ENCODE data around the gene ULBP2.
"Not testable (repeated sequence)": the region's sequence is repeated elsewhere in the genome, so short reads cannot be mapped to it uniquely, and the experiment has no call there.

The ULBP2 gene

DNA sequence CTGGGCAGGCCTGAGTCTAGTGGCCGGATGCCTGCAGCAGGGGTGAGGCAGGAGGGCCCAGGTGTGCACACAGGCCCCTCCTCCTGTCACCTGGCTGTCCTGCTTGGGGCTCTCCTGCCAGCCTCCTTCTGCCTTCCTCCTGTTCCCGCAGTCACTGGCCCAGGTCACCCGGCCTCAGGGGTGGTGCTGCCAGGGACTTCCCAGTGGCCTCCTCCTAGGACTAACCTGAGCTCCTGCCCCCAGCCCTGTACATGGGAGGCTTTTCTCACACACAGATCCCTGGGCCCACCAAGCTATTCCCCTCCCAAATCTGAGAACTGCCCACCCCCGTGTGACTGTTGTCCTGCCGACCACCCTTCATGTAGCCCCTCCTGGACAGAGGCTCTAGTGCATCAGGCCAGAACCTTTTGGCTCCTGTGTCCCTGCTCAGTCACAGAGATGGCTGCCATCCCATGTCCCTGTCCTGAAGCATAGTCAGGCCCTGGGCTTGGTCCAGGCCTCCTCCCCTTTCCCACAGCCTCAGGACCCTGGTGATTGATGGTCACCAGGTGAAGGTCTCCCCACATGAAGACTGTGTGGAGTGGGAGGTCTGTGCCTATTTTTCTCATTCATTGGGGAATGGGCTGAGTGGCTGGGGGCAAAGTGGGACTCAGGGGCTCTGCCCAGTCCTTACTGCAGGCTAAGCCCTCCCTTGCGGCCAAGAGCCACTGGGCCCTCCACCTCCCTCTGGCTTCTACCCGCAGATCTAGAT is 20.8 kb downstream of the ULBP2 start:
- H3K27ac ChIP-seq: no peak overlapping the region
- TF ChIP-seq, protein P1, sequence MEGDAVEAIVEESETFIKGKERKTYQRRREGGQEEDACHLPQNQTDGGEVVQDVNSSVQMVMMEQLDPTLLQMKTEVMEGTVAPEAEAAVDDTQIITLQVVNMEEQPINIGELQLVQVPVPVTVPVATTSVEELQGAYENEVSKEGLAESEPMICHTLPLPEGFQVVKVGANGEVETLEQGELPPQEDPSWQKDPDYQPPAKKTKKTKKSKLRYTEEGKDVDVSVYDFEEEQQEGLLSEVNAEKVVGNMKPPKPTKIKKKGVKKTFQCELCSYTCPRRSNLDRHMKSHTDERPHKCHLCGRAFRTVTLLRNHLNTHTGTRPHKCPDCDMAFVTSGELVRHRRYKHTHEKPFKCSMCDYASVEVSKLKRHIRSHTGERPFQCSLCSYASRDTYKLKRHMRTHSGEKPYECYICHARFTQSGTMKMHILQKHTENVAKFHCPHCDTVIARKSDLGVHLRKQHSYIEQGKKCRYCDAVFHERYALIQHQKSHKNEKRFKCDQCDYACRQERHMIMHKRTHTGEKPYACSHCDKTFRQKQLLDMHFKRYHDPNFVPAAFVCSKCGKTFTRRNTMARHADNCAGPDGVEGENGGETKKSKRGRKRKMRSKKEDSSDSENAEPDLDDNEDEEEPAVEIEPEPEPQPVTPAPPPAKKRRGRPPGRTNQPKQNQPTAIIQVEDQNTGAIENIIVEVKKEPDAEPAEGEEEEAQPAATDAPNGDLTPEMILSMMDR (IDR thresholded peaks at IDR 0.05): no peak
- TF ChIP-seq ZFX (IDR thresholded peaks at IDR 0.05; ENCODE audit: borderline replicate concordance): no peak

GRCh38 chr6:149963212-149963461 is 21.3 kb downstream of the ULBP2 start:
- TF ChIP-seq, protein P1 (IDR thresholded peaks at IDR 0.05): no peak
- no peak for TF ChIP-seq ZFX (IDR thresholded peaks at IDR 0.05; ENCODE audit: borderline replicate concordance)
- H3K27ac ChIP-seq: peak overlapping the region; percentile 68

DNA sequence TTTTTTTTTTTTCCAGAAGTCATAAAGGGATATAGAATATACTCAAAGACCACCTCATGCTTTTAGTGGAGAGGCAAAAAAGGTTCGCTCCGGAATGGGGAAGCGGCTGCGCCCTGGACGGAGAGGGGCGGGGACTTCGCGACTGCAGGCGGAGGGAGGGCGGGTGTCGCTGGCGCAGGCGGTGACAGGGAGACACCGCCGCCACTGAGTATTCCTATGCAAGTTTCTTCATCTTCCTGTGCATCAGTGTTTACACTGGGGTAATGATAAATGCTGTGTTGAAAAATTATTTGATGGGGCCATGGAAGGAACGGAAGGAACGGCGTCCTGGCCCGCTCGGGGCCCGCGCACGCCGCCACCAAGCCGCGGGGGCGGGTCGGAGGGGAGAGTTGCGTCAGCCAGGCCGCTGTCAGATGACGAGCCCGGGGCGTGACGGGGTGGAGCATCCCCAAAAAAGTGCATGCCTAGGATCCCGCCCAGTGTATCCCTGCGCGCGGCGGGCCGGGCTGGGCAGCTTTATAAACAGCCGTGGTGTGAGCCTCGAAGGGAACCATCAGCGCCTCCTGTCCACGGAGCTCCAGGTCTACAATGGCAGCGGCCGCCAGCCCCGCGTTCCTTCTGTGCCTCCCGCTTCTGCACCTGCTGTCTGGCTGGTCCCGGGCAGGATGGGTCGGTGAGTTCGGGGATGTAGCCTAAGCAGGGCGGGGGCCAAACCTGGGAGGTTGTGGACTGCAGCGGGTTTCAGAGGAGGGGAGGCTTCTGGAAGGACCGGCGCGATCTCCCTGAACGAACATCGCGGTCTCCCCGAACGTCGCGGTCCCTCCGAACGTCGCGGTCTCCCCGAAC is 21.9 kb downstream of the ULBP2 start, which contains the start of gene ULBP1:
ULBP1 (plus strand) TSS at position 482 of the 846 bp plus-strand sequence; CDS start at position 589, 107 bp downstream.
- H3K27ac ChIP-seq: peak within 1 kb of the TSS; percentile 68

DNA sequence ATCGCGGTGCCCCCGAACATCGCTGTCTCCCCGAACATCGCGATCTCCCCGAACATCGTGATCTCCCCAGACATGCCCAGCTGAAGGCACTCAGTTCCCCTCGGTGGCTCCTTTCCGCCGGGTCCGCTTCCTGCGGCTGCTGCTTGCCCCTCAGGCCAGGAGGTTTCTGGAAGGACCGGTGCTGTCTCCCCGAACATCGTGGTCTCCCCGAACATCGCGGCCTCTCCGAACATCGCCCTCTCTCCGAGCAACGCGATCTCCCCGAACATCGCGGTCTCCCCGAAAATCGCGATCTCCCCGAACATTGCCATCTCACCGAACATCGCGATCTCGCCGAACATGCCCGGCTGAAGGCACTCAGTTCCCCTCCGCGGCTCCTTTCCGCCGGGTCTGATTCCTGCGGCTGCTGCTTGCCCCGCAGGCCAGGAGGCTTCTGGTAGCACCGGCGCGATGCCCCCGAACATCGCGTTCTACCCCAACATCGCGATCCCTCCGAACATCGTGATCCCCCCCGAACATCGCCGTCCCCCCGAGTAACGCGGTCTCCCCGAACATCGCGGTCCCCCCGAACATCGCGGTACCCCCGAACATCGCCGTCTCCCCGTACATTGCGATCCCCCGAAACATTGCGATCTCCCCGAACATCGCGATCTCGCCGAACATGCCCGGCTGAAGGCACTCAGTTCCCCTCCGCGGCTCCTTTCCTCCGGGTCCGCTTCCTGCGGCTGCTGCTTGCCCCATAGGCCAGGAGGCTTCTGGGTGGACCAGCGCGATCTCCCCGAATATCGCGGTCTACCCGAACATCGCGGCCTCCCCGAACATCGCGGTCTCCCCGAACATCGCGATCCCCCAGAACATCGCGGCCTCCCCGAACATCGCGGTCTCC is 22.7 kb downstream of the ULBP2 start:
- TF ChIP-seq, protein P1 (IDR thresholded peaks at IDR 0.05): no peak
- no peak for TF ChIP-seq ZFX (IDR thresholded peaks at IDR 0.05; ENCODE audit: borderline replicate concordance)
- no peak overlapping the region; the same call in 1 of the 2 replicates for H3K27ac ChIP-seq

More for the DNA sequence above, 21.9 kb downstream of the ULBP2 start, which contains the start of gene ULBP1:
- TF ChIP-seq ZFX (IDR thresholded peaks at IDR 0.05; ENCODE audit: borderline replicate concordance): no peak
- TF ChIP-seq, protein P1 (IDR thresholded peaks at IDR 0.05): peak; percentile 18; the same call in 1 of the 2 replicates

GRCh38 chr6:149965194-149966020 is 23.6 kb downstream of the ULBP2 start:
- no peak overlapping the region for H3K27ac ChIP-seq
- TF ChIP-seq ZFX (IDR thresholded peaks at IDR 0.05; ENCODE audit: borderline replicate concordance): no peak
- TF ChIP-seq, protein P1 (IDR thresholded peaks at IDR 0.05): no peak

- not testable (repeated sequence) for H3K27ac ChIP-seq
These were observed 24.5 kb downstream of the ULBP2 start for GRCh38 chr6:149966319-149966718.
